Mesothelial cell of epicardium (in vitro differentiated cells): ENCODE data around the gene PRKG2. TPM values are rescaled to one million over a fixed set of nuclear protein-coding genes. Genes with fewer than 3 reads are reported as not detected.
A peak's percentile ranks its signal among the peaks of the same experiment; 100 is the strongest.
"Not testable (repeated sequence)": the region's sequence is repeated elsewhere in the genome, so short reads cannot be mapped to it uniquely, and the experiment has no call there.

Experiments
- DNase-seq, 2 experiments: peaks; one replicate each; pipeline ENCODE4 v3.0.0; 2021; ENCODE audit warnings: low spot score in 2 of 2; ENCODE audit not compliant: unreplicated experiment in 2 of 2
- H3K27ac Mint-ChIP-seq: 2 replicates; pipeline ENCODE4 v1.8.0; 2021; ENCODE audit warnings: mixed read lengths
- H3K27me3 Mint-ChIP-seq: 2 replicates; pipeline ENCODE4 v1.8.0; 2021; ENCODE audit warnings: low read depth, mixed read lengths
- H3K36me3 Mint-ChIP-seq: 2 replicates; pipeline ENCODE4 v1.8.0; 2021; ENCODE audit warnings: mixed read lengths
- H3K4me1 Mint-ChIP-seq: 2 replicates; pipeline ENCODE4 v1.8.0; 2021; ENCODE audit warnings: mixed read lengths
- H3K4me3 Mint-ChIP-seq: 2 replicates; pipeline ENCODE4 v1.8.0; 2021; ENCODE audit warnings: mild to moderate bottlenecking, moderate library complexity, mixed read lengths
- H3K9me3 Mint-ChIP-seq: 2 replicates; pipeline ENCODE4 v1.8.0; 2021; ENCODE audit warnings: mixed read lengths
- total RNA-seq: library from RNA; stranded (reverse); gene quantifications from 3 replicates; pipeline ENCODE4 v1.2.1, GENCODE V29; 2021
- TF ChIP-seq, protein P1 (sequence below): fragments of 200-600 bp; sonication (generic); IDR thresholded peaks from one replicate; pipeline ENCODE4 v1.5.0; 2021; ENCODE audit warnings: antibody characterized with exemption; ENCODE audit not compliant: unreplicated experiment

The PRKG2 gene
- total RNA-seq, 1 donor from 2014 or later = 0.83 TPM

DNA sequence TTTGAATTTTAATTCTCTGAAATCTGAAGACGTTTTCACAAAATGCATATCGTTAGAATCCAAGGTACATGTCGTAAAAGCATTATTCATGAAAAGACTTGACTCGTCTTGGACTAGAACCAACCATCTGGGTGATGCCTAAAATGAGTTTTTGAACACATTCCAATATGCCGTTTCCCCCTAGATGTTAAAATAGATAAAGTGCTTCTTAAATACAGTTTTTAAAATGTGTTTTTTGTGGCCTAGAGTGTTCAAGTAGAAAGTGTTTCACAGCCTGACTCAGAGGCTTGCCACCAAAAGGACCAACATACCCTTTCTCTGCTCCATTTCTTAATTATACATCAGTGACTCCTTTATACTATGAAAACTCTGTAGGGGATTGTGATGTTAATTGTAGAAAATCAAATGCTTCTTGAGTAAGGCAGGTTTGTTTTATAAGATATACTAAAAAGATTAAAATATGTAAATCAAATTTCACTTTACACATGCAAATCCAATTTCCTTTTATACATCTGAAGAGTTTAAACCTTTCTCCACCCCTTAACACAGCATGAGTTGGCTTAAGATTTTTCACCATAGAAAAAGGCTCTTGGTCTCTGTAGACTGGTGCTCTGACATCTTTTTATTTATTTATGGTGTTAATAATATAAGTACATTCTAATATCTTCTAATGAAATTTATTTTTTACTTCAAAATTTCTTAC lies 48.4 kb downstream of the PRKG2 start:
- no peak overlapping the region for H3K4me3 Mint-ChIP-seq
- H3K9me3 Mint-ChIP-seq = no peaks in the 10 kb centered on the region
- no peaks in the 10 kb centered on the region for H3K4me1 Mint-ChIP-seq
- TF ChIP-seq, protein P1, sequence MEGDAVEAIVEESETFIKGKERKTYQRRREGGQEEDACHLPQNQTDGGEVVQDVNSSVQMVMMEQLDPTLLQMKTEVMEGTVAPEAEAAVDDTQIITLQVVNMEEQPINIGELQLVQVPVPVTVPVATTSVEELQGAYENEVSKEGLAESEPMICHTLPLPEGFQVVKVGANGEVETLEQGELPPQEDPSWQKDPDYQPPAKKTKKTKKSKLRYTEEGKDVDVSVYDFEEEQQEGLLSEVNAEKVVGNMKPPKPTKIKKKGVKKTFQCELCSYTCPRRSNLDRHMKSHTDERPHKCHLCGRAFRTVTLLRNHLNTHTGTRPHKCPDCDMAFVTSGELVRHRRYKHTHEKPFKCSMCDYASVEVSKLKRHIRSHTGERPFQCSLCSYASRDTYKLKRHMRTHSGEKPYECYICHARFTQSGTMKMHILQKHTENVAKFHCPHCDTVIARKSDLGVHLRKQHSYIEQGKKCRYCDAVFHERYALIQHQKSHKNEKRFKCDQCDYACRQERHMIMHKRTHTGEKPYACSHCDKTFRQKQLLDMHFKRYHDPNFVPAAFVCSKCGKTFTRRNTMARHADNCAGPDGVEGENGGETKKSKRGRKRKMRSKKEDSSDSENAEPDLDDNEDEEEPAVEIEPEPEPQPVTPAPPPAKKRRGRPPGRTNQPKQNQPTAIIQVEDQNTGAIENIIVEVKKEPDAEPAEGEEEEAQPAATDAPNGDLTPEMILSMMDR = no peak
- peaks cover 38% of the 10 kb centered on the region for H3K27me3 Mint-ChIP-seq
- no peaks in the 10 kb centered on the region for H3K36me3 Mint-ChIP-seq
- H3K27ac Mint-ChIP-seq = no peak overlapping the region
- DNase-seq = no peak

DNA sequence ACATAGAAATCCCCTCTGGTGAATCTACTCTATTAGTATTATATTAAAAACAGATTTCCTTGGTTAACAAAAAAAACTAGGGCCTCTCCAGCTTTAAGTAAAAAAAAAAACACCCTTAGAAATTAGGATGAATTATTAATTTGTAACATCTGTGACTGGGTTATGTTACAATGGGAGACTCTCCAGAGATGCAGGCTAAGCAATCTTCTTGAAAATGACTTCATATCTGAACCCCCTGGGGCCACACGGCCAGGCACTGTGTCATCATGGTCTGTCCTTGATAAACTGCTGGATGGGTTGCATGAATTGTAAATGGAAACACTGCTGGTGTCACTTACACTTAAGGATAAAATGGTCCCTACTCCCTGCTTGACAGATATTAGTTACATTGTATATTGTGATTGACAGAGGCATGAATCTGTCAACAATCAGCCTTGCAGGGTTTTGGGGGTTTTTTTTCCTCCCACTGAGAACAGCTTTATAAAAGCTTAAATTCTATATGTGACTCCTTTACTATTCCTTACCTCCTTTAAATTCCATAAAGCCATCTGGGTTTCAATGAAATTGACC lies 49.1 kb downstream of the PRKG2 start:
- DNase-seq = no peak
- no peaks in the 10 kb centered on the region for H3K9me3 Mint-ChIP-seq
- H3K4me1 Mint-ChIP-seq = no peaks in the 10 kb centered on the region
- H3K4me3 Mint-ChIP-seq = no peak overlapping the region
- H3K27ac Mint-ChIP-seq = no peak overlapping the region
- H3K27me3 Mint-ChIP-seq = peaks cover 37% of the 10 kb centered on the region
- H3K36me3 Mint-ChIP-seq = no peaks in the 10 kb centered on the region
- TF ChIP-seq, protein P1 = no peak

DNA sequence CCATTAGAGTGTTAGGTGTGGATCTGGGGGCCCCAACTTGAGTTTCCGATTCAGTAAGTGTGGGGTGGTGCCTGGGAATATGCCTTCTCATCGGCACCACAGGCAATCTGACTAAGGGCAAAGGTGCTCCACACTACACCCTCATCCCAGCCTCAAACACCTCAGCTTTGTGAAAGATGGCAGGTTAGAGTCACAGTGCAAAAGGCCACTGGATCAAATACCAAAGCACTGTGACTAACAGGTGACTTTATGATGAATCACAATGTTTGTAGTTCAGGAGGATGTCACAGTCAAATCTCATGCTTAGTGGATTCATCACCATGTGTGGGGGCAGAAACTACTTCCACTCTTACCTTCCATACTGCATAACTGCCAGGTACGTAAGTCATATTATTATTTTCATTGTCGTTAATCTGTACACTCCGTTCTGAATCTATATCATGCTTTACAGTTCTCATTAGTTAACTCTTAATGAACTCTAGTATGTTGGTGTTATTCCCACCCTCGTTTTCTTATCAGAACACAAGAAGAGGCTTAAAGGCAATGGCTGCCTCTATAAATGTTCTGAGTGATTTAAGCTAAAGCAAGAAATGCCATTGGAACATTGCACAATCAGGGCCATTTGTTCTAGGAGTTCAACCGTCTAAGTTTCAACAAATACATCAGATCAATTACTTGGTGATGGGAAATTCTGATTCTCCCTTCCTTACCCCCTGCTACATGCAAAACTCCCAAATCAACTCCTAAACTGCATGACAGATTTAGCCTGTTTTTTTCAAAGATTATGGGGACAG lies 50.2 kb downstream of the PRKG2 start:
- H3K4me3 Mint-ChIP-seq = no peak overlapping the region
- H3K36me3 Mint-ChIP-seq = no peaks in the 10 kb centered on the region
- no peaks in the 10 kb centered on the region for H3K9me3 Mint-ChIP-seq
- TF ChIP-seq, protein P1 = no peak
- peaks cover 34% of the 10 kb centered on the region for H3K27me3 Mint-ChIP-seq
- DNase-seq = no peak
- H3K4me1 Mint-ChIP-seq = no peaks in the 10 kb centered on the region
- H3K27ac Mint-ChIP-seq = no peak overlapping the region

DNA sequence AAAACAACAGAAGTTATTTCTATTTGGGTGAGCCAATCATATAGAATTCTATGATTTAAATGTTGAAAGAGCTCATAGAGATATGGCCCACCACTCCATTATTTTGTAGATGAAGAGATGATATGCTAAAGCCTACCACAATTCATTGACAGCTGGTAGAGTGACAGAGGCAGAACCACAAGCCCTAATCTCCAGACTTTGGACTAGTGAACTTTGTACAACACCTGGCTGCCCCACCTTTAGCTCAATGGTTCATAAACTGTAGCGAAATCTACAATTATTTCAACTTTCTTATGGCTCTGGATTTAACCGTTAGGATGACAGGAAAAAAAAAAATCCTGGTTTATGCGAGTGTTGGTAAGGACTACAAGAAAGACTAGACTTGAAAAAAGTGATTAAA lies 50.9 kb downstream of the PRKG2 start:
- no peaks in the 10 kb centered on the region for H3K4me1 Mint-ChIP-seq
- no peak overlapping the region for H3K27ac Mint-ChIP-seq
- H3K4me3 Mint-ChIP-seq = no peak overlapping the region
- no peak for DNase-seq
- H3K27me3 Mint-ChIP-seq = peaks cover 30% of the 10 kb centered on the region
- TF ChIP-seq, protein P1 = no peak
- no peaks in the 10 kb centered on the region for H3K9me3 Mint-ChIP-seq
- no peaks in the 10 kb centered on the region for H3K36me3 Mint-ChIP-seq

DNA sequence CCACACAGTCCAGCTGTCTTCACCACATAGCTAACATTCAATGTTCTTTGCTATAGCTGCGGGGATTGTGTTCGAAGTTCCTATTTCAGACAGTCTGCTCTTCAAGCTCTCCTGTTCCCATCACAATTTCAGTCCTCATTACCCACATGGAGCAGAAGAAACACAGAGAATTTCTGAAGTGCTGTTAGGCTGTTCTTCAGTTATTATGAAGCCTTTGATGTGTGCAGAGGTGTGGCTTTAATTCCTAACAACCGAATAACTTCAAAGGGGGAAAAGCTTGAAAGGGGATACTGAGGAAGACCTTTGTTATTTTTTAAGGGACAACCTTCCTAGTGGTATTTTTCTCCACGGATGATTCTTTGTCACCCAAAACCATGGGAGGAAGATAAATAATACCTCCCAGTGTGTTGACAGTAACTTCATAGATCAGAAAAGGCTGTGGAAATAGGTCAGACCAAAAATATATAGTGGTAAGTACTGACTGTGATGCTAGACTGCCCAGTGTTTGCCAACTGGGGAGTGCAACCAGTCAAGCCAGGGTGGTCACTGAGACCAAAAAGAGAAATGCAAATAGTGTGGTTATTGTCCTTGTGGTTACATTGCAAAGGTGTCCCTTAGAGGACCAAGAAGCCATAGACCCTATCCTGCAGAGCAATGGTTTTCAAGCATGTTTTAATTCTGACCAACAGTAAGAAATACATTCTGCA lies 52.1 kb downstream of the PRKG2 start:
- TF ChIP-seq, protein P1 = no peak
- Mint-ChIP-seq H3K27ac (no peak overlapping the region), H3K4me3 (no peak overlapping the region), H3K9me3 (peaks cover 3% of the 10 kb centered on the region), H3K27me3 (peaks cover 27% of the 10 kb centered on the region), H3K36me3 (no peaks in the 10 kb centered on the region), H3K4me1 (no peaks in the 10 kb centered on the region)
- DNase-seq = no peak

DNA sequence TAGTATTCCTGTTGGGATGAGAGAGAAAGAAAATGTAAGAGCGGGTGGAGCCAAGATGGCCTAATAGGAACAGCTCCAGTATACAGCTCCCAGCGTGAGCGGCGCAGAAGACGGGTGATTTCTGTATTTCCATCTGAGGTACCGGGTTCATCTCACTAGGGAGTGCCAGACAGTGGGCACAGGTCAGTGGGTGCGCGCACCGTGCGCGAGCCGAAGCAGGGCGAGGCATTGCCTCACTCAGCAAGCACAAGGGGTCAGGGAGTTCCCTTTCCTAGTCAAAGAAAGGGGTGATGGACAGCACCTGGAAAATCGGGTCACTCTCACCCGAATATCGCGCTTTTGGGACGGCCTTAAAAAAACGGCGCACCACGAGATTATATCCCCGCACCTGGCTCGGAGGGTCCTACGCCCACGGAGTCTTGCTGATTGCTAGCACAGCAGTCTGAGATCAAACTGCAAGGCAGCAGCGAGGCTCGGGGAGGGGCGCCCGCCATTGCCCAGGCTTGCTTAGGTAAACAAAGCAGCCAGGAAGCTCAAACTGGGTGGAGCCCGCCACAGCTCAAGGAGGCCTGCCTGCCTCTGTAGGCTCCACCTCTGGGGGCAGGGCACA lies 61.2 kb downstream of the PRKG2 start:
- H3K9me3 Mint-ChIP-seq = peaks cover 15% of the 10 kb centered on the region
- DNase-seq = peak in 1 of 2 experiments; percentile 35
- H3K36me3 Mint-ChIP-seq, H3K27me3 Mint-ChIP-seq, H3K4me1 Mint-ChIP-seq: not testable (repeated sequence)
- H3K4me3 Mint-ChIP-seq = peak overlapping the region; percentile 79
- peak overlapping the region; percentile 64 for H3K27ac Mint-ChIP-seq
